HG03025 (cell line): ENCODE results near the gene TEF.
A peak's percentile ranks its signal among the peaks of the same experiment; 100 is the strongest.

Source experiments
- ATAC-seq: cut with Tn5 transposase; IDR thresholded peaks from one replicate; pipeline ENCODE4 v1.9.1; 2021; ENCODE audit warnings: mild to moderate bottlenecking, moderate library complexity; ENCODE audit not compliant: unreplicated experiment, low FRiP score

The TEF gene, protein sequence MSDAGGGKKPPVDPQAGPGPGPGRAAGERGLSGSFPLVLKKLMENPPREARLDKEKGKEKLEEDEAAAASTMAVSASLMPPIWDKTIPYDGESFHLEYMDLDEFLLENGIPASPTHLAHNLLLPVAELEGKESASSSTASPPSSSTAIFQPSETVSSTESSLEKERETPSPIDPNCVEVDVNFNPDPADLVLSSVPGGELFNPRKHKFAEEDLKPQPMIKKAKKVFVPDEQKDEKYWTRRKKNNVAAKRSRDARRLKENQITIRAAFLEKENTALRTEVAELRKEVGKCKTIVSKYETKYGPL

DNA sequence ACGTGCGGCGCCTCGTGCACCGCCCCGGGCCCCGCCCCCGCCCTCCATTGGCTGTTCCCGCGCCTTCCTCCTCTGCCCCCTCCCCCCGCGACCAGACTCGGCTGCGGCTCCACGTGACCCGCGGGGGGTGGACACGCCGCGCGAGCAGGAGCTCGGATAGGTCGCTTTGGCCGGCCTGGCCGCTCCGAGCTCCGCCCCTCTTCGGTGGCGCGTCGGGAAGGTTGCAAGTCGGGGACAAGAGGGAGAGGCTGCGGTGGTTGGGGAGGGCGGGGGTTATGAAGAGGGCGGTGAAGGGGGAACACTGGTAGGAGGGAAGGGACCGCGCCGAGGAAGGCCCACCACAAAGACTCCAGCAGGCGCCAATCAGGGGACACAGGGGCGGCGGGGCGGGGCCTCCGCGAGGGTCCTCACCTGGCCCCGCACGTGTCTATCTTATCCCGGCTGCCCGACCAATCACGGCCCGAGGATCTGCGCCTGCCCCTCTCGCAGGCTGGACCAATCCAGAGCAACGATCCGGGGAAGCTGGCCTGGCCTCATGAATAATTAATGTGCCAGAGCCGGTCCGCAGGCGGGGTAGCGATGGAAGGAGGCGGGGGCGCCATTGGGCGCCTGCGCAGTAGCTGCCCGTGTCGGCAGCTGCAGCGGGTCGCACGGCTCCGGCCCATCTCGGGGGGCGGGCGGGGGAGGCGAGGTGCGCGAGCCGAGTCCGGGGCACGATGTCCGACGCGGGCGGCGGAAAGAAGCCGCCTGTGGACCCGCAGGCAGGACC is at the start of gene TEF:
TEF (plus strand) TSS at position 614 of the 769 bp plus-strand sequence; CDS start at position 717, 103 bp downstream.
- ATAC-seq = peak; percentile 84

DNA sequence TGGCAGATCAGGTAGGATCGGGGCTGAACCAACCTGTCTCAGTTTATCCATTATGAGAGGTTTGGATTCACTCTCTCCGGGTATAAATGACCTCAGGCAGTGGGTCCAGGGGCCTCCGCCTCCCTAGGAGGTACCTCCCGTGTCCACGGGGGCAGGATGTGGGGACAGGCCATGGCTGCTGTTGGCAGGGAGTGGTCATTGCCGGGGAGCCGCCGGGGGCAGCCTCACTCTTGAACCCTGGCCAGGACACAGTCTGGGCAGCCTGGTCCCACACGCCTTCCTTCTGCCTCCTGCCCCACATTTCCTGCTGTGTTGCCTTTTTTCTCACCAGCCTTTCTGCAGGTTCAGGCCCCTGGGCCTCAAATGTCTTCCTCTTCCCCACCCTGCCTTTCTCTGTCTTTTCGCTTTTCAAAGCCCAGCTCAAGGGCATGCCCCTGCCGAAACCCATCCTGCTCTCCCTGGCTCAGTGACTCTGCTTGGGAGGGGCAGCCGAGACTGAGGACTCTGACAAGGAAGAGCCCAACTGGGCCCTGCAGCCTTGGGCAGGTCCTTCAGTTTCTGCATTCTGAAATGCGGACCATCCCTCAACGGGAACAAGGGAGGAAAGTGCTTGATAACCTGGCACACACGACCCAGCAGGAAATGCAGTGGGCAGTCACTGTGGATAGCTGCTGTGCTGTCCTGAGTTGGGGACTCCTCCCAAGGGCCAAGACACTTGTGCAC is 49.4 kb upstream of the TEF start:
- ATAC-seq = no peak

DNA sequence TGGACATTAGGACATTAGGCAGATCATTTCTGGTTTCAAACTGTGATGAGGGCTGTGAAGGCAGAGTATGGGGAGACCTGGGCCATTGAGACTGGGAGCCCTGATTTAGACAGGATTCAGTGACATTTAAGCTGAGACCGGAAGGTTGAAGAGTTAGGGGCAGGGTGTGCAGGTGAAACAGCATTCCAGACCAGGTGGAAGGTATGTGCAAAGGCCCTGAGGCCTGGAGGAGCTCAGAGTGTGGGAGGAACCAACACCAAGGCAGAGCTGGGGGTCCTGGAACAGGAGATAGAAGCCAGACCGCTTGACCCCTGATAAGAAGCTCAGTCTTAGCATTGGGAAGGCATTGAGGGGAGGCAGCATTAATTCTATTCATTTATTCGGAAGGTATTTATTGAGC is 47.9 kb upstream of the TEF start:
- no peak for ATAC-seq

DNA sequence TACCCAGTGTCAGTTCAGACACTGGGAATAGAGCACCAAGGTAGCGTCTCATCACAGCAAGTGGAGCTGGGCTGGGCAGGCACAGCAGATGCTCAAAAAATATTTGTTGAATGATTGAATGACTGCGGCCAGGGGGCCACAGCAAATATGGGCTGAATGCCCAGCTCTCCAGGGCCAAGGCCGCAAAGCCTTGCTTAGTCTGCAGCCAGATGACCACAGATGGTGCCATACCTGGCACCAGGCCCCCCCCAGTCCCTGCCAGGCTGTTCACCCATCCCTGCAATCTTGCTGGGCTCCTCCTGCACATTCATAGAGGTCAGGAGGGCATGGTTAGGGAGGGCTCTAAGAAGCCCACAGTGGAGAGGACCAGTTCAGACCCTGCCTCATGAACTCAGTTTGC is 47.5 kb upstream of the TEF start:
- no peak for ATAC-seq

DNA sequence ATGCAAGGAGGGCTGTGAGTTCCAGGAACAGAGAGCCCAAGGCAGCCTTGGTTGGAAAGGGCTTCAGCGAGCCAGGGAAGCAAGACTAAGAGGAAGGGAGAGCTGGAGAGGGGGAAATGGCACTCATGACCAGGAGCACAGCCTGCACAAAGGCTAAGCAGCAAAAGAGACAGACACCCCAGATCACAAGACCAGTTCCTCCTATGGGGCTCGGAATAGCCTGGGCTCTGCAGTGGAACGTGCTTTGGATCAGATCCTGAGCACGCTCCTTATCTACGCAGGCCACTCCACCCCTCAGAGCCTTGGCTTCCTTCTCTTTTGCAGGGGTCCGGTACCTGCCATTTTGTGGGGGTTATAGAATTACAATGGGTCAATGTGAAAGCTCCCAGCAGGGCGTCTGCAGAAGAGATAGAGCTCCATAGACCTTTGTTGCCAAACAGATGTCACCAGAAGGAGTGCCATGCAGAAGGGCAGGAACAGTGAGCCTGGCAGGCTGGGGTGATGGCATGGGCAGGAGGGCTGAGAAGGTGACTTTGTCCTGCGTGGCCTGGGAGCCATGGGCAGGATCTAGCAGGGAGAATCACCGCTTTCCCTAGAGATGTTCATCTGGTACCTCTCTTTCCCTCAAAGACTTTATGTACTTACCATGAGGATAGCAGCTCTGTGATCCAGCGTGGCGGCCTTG is 46.6 kb upstream of the TEF start:
- ATAC-seq = no peak

DNA sequence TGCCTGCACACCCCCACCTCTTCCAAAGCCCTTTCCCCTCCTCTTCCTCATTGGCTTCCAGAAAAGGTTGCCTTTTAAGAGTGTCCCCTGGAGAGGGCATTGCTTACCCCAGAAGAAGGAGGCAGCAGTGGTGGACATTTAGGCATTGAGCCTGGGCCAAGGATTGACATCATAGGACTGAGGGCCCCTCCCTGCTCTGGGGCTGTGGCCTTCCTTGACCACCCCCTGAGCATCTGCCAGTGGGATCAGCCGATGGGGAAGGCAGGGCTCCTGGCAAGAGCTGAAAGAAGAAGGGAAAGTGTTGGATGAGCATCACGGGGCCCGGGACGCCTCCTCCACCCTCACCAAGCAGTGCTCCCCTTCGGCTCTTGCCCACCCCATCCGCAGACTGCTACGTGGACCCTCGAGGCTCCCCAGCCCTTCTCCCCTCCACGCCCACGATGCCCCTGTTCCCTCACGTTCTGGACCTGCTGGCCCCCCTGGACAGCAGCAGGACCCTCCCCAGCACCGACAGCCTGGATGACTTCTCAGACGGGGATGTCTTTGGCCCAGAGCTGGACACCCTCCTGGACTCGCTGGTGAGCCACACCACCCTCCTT is 43.0 kb upstream of the TEF start:
- no peak for ATAC-seq

DNA sequence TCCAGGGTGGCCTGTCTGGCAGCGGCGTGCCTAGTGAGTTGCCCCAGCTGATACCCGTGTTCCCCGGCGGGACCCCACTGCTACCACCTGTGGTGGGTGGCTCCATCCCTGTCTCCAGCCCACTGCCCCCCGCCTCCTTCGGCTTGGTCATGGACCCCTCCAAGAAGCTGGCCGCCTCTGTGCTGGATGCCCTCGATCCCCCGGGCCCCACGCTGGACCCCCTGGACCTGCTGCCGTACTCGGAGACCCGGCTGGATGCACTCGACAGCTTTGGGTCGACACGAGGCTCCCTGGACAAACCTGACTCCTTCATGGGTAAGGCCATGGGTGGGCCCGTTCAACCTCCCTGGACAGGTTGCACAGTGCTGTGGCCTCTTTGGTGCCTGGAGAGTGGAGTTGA is 41.9 kb upstream of the TEF start:
- no peak for ATAC-seq

DNA sequence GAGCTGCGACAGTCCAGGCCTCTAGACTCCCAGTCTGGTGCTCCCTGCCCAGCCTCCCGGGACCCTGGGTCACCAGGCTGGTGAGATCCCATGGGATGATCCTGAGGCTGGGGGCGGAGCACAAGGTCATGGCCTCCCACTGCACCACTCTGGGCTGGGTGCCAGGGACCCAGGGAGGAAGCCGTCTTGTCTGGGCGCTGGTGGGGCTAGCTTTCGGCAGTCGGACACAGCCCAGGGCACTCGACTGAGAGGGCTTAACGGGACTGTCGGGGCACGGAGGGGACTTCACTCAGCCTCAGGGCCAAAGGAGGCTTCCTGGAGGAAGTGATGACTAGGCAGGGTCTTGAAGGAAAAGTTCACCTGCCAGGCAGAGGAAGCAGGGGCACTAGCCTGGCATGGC is 41.4 kb upstream of the TEF start:
- no peak for ATAC-seq

DNA sequence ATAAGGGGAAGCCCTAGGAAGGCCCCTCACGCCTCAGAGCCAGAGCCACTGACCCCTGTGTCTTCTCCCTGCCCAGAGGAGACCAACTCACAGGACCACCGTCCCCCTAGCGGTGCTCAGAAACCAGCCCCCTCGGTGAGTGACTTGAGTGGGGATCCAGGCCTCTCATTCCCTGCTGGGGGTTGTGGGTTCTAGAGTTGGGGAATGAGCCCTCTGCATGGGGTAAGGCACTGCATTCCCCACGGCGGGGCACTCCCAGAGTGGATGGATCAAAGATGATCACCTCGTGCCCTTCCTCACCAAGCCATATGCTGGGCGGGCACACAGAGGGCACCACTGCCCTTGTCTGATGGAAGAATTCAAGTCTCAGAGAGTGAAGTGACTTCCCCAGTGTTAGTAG is 40.7 kb upstream of the TEF start:
- ATAC-seq = no peak

DNA sequence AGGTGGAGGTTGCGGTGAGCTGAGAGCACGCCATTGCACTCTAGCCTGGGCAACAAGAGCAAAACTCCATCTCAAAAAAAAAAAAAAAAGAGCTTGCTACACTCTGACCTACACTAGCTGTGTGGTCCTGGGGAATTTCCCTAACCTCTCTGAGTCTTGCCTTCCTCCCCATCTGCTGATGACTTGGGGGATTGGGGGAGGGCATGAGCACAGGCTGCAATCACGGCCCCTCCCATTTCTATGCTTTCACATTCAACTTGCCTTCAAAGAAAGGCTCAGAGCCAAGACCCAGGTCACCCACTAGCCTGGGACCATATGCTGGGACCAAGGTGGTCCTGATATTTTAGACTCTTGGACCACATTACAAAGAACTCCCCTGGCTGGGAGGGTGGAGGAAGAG is 39.8 kb upstream of the TEF start:
- ATAC-seq = no peak

DNA sequence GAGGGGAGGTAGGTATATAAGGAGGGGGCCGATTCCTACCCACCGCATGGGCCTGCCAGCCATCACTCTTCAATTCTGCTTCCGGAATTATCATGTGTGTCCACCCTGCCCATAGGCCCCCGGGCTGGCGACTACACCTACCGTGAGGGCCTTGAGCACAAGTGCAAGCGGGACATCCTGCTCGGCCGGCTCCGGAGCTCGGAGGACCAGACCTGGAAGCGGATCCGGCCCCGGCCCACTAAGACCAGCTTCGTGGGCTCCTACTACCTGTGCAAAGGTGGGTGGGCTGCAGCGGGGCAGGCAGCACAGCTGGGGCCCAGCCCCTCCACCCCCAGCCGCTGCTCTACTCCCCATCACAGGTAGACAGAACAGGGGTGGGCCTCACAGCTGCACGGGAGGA is 38.4 kb upstream of the TEF start:
- no peak for ATAC-seq

DNA sequence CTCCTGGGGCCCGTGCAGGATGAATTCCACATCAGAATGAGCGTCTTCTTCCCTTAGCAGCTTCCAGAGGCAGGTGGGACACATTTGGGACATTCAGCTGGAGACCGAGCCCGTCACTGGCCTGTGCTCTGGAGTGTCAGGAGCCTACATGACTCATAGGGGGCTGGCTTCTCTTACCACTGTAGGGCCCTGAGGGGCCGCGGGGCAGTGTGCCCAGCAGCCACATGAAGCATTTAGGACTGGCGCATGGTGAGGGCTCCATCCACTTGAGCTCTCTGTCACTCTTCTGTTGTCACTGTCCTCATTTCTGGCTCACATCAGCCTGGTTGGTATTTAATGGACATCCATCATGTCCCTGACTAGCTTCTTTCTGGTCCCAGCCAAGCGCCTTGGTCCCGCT is 38.0 kb upstream of the TEF start:
- ATAC-seq = no peak

DNA sequence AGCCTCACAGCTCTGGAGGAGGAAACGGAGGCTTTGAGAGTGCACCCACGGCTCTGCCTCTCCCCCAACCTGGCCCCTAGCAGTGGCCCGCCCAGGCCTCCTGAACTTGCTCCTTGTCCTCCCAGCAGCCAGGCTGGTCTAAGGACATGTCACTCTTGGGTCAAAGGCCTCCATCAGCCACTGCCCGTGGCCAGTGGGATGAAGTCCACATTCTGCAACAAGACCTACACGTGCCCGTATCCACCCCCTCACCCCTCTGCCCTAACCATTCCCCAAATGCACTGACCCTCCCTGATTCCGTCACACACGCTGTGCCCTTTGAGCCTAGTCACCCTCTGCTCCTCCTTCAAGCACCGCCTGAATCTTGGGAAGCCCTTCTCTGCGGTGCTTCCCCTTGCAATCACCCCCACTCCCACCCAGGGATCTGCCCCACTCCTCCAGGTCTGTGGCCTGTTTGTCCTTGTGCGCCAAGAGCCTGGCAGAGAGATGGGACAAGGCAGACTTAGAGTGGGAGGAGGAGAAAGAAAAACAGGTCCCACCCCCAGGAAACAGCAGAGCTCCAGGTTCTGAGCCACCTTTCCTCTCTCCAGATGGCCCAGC is 37.5 kb upstream of the TEF start:
- ATAC-seq = no peak

DNA sequence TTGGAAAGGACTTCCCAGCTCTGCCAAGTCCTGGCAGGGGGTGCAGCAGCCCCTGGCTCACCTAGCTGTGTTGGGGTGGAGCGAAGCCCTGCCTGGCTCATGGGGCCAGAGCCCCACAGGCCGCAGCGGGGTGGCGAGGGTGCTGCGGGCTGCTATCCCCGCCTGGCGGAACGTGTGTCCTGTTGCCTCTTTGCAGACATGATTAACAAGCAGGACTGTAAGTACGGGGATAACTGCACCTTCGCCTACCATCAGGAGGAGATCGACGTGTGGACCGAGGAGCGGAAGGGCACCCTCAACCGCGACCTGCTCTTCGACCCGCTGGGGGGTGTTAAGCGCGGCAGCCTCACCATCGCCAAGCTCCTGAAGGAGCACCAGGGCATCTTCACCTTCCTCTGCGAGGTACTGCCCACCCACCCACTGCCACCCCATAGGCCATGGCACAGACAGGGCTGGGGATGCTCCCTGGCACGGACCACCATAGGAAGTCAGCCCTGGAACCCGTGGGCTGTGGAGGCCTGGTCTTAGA is 35.9 kb upstream of the TEF start:
- ATAC-seq = no peak

DNA sequence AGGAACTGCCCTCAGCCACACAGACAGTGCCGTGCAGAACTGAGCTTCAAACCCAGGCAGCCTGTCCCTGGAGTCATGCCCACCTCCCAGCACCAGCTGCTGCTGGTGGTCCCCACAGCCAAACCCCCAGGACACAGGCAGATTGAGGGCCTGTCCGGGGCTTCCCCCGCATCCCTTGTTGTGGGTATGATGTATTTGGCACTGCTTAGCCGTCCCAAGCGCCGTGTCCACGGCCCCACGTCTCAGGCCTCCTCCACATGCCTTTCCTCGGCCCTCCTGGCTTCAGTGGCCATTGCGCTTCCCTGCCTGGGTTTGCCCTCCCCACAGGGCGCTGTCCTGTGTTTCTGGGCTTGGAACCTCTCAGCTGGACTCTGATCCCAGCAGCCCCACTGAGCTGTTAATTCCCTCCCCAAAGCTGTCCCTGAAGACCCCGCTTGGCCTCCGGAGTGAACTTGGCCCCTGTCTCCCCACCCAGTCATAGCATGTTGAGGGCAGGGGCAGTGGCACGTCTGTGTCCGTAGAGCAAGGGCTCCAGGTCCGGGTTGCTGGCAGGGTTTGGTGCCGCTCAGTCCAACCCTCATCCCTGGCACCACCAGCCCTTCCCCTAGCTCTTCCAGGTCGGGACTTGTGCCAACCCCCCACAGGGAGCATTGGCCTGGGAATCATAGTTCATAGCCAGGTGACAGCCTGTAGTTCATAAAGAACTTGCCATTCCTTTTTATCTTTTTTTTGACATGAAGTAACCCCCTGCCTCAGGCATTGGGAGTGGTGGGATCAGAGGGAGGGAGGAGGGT is 34.5 kb upstream of the TEF start:
- no peak for ATAC-seq

DNA sequence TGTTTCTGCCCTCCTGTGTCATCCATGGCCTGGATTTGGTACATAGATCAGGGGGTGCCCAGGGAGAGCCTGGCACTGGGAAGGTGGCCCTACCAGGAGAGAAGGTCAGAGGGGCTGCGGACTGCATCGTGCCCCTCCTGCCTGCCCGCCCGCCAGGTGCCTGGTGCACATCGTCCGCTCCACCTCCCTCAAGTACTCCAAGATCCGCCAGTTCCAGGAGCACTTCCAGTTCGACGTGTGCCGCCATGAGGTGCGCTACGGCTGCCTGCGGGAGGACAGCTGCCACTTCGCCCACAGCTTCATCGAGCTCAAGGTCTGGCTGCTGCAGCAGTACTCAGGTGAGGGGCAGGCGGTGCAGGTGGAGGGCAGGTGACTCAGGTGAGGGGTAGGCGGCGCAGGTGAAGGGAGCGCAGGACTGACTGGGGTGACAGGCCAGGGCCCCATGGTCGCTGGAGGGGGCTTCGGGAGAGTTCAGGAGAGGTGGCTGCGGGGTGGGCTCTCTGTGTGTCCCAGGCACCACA is 32.7 kb upstream of the TEF start:
- no peak for ATAC-seq

DNA sequence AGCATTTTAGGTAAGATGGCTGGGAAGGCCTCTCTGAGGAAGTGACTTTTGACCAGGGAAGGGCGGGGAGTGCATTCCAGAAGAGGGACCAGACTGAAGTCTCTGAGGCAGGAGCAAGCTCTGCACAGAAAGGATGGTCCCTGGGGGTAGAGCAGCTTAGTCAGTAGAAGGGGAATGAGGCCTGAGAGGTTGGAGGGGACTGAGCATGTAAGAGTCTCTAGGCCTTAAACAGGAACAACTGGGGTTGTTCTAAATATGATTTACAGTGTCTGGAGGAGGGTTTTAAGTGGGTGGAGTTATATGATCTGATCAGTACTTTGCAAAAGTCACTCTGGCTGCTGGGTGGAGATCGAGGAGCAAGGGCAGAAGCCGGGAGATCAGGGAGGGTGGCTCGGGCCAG is 31.7 kb upstream of the TEF start:
- no peak for ATAC-seq

DNA sequence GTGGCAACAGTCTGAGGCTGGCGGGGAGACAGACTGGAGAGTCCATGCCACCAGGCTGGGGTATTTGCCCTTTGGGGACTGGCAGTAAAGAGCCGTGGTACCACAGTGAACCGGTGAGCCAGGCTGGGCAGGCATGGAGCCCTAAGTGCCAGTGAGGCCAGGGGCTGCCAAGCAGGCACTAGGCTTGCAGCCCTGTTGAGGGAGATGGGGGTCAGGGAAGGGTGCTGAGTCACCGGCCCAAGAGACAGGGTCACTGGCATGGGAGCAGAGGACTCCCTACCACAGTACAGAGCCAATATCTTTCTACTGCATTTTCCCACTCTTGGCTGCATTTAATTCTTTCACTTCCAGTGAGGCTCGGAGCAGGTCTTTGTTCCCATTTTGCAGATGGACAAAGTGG is 30.7 kb upstream of the TEF start:
- no peak for ATAC-seq

DNA sequence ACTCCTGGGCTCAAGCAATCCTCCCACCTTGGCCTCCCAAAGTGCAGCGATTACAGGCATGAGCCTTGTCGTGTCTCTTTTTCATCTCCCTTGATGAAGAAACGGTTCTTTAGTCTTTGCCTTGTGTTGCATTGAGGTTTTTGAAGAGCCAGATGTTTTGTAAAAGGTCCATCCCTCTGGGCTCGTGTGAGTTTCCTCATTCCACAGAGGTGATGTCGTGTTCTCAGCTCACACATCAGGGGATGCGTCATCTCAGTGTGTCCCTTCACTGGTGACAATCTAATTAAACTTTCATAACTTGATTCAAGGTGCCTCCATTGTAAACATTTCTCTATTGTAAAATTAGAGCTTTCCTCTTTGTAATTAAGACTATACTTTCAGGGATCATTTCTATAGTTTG is 29.7 kb upstream of the TEF start:
- ATAC-seq = no peak
